GM12873 (cell line): Measurements from ENCODE around the gene TMEM14A.

ENCODE experiments used
- TF ChIP-seq, protein P1 (sequence below): IDR thresholded peaks from 2 replicates; pipeline ENCODE4 v1.5.1; 2012; ENCODE audit warnings: low read depth, mild to moderate bottlenecking, moderate library complexity, low read length, control low read depth; ENCODE audit not compliant: insufficient read depth; ENCODE audit errors: missing control alignments

TMEM14A gene

DNA sequence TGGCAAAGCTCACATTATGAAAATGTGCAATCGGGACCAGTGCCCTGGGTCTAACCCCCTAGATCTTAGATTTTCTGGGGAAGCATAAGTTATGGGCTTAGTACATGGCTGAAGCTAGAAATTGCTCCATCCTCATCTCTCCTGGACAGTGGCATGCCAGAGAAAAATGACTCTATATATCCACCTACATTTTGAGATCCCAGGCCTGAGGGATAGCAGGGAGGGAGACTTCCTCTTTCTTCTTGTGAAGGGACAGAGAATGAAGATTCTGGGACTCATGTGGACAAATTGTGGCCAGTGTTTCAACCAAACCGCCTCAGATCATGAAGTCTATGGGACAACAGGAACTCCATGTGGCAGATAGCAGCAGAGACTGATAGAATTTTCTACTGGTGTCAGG is 57.0 kb downstream of the TMEM14A start:
- TF ChIP-seq, protein P1, sequence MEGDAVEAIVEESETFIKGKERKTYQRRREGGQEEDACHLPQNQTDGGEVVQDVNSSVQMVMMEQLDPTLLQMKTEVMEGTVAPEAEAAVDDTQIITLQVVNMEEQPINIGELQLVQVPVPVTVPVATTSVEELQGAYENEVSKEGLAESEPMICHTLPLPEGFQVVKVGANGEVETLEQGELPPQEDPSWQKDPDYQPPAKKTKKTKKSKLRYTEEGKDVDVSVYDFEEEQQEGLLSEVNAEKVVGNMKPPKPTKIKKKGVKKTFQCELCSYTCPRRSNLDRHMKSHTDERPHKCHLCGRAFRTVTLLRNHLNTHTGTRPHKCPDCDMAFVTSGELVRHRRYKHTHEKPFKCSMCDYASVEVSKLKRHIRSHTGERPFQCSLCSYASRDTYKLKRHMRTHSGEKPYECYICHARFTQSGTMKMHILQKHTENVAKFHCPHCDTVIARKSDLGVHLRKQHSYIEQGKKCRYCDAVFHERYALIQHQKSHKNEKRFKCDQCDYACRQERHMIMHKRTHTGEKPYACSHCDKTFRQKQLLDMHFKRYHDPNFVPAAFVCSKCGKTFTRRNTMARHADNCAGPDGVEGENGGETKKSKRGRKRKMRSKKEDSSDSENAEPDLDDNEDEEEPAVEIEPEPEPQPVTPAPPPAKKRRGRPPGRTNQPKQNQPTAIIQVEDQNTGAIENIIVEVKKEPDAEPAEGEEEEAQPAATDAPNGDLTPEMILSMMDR, result no peak

DNA sequence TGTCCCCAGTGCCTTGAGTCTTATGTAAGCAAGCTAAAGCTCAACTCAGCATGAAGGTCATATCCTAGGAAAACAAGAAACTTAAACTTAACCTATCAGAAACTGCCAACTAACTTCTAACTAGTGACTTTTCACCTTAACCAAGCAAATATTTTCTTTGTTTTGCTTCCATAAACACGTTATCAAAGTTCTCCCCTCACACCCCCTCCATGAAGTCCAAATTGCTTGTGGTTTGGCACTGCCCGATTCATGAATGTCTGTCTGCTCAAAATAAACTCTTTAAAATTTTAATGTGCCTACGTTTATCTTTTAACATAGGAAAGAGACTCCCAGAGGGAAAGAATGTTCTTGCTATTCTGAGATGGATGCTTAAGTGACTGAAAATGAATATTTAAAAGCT is 57.5 kb downstream of the TMEM14A start:
- TF ChIP-seq, protein P1, result no peak

DNA sequence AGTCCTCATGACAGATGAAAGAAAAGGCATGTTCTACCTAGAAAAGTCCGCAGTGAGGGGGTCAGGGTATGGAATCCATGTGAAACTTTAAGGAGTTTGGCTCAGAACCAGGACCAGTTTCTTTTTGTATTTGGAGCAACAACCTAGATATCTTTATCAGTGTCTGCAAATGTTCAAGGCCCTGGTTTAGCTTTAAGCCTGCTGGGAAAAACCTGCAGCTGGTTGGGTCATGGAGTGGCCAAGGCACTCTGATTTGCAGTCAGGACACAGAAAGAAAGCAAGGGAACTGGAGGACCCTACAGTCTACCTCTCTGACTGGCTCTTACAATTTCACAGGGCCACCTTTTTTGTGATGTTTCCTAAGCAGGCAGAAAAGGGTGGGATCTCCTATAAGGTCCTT is 58.7 kb downstream of the TMEM14A start:
- TF ChIP-seq, protein P1, result no peak

DNA sequence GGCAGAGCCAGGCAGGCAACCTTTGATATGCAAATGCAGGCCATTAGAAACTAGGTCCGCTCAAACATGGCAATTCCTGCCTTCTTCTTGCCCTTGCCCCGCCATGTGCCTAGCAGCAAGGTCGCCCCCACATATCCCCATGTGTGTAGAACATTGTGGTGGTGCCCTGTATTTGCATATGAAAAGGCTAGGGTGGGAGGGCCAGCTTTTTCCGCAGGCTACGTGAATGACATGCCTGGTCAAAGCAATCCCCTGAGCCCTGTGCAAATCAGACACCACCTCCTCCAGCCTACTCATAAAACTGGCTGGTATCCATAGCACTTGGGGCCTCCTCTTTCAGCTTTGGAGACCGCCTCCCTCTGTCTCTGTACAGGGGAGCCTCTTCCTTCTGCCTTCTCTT is 60.8 kb downstream of the TMEM14A start:
- TF ChIP-seq, protein P1, result no peak

DNA sequence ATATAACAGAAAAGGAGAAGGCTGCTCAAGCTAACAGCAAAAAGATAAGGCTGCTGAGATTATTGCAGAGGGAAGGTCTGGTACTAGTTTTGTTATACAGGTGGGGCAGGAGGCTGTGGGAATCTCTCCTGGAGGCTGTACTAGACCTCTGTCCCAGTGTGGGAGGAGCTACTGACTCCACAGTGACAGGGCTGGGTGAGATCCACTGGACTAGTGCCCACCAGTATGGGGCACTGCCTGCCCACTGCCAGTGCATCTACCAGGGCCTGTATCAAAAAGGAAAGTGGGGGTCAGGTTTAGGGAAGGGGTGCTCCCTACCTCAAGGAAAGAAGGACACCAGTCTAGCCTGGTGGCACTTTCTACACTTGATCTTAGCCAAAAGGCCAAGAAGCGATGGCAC is 62.3 kb downstream of the TMEM14A start:
- TF ChIP-seq, protein P1, result no peak

DNA sequence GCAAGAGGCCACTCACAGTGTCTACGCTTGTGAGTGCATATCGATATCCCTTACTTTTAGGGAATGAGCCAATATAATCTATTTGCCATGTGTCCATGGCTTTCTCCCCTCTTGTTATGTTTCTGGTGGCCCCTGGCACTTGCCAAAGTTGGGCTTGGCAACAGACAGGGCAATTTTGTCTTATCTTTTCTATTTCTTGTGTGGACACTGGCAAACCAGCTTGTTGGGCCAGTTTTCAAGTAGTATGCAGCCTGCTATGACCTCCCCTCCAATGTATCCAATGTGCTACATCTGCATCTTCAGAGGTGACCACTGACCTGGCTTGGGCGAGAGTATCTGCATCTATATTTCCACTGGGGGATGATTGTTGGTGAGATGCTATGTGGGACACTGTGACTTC is 63.2 kb downstream of the TMEM14A start:
- TF ChIP-seq, protein P1, result no peak

DNA sequence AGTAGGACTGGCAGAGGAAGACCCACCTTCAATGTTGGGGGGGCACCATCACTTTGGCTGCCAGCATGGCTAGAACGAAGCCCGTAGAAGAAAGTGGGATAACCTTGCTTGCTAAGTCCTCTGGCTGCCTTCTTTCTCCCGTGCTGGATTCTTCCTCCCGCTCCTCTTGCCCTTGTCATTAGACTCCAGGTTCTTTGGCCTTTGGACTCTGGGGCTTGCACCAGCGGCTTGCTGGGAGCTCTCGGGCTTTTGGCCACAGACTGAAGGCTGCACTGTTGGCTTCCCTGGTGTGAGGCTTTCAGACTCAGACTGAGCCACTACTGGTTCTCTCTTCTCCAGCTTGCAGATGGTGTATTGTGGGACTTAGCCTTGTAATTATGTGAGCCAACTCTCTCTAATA is 64.2 kb downstream of the TMEM14A start:
- TF ChIP-seq, protein P1, result no peak

DNA sequence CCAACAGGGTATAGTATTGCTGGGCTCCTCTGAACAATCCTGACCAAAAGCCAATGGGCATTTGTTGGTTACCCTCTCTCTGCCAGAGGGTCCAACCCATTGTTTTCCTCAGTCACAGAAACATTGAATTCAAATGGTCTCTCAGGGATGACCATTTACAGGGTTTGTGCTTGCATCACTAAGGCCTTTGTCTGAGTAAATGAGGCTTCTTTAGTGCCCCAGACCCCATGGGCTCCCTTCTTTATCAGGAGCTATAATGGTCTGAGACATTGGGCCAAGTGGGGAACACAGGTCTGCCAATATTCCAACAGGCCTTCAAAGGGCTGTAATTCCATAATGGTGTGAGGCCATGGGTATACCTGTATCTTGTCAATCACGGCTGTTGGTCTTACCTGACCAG is 65.2 kb downstream of the TMEM14A start:
- TF ChIP-seq, protein P1, result no peak
